DND-41 (cell line): ENCODE measurements around the gene SLC26A2.

Experiments
- CTCF ChIP-seq: IDR thresholded peaks from 2 replicates; pipeline ENCODE4 v1.5.1; 2012; ENCODE audit warnings: borderline replicate concordance, low read length, moderate library complexity, mild to moderate bottlenecking; ENCODE audit not compliant: poor library complexity, severe bottlenecking; ENCODE audit errors: extremely low read depth
- EZH2 ChIP-seq: IDR thresholded peaks from 3 replicates; pipeline ENCODE4 v1.6.1; 2012; ENCODE audit warnings: borderline replicate concordance, low read depth, mild to moderate bottlenecking, moderate library complexity, low read length, inconsistent platforms; ENCODE audit not compliant: severe bottlenecking

- TF ChIP-seq CTCF (no peak), EZH2 (no peak)
These were observed 44.9 kb upstream of the SLC26A2 start for GRCh38 chr5:149915392-149916260.
